AG04450 (cell line): ENCODE data around the gene VPS72. TPM values are rescaled to one million over a fixed set of nuclear protein-coding genes. Genes with fewer than 3 reads are reported as not detected.

Experiments used
- CTCF ChIA-PET: fragments of 300-600, 350-600 bp; formaldehyde crosslinking; extraction: SDS; loops from one replicate; lab custom pipeline; 2022; ENCODE audit warnings: antibody characterized with exemption, inconsistent platforms; lab: Charles Lee
- POLR2A ChIA-PET: fragments of 350-600 bp; formaldehyde crosslinking; extraction: SDS; loops from one replicate; lab custom pipeline; 2021; ENCODE audit warnings: antibody characterized with exemption, inconsistent platforms; lab: Yijun Ruan, JAX
- DNase-seq: peaks from one replicate; pipeline ENCODE4 v3.0.0-alpha.2; 2011; ENCODE audit warnings: low read depth, low spot score
- H3K27ac ChIP-seq: one replicate; pipeline ENCODE4 v1.5.1; 2012; ENCODE audit warnings: low read depth, low read length, control low read depth
- H3K27me3 ChIP-seq: one replicate; pipeline ENCODE4 v1.6.0; 2012; ENCODE audit warnings: low read length; ENCODE audit not compliant: control insufficient read depth, insufficient read depth
- H3K4me3 ChIP-seq: 2 replicates; pipeline ENCODE4 v1.5.1; 2011; ENCODE audit warnings: mild to moderate bottlenecking, low read depth, low read length, control low read depth
- H3K9me3 ChIP-seq: 2 replicates; pipeline ENCODE4 v1.5.1; 2012; ENCODE audit warnings: low read length; ENCODE audit not compliant: control insufficient read depth, insufficient read depth
- polyA plus RNA-seq: library from polyadenylated mRNA; depleted of rRNA; stranded (reverse); fragments of >200 nt; gene quantifications from 2 replicates; pipeline ENCODE4 v1.2.3, GENCODE V29; 2011
- TF ChIP-seq, protein P1 (sequence below): IDR thresholded peaks from 2 replicates; pipeline ENCODE4 v1.5.1; 2011; ENCODE audit warnings: low read depth, low read length, control low read depth, inconsistent platforms

The VPS72 gene
- polyA plus RNA-seq, 1 experiment = 75.1 TPM

DNA sequence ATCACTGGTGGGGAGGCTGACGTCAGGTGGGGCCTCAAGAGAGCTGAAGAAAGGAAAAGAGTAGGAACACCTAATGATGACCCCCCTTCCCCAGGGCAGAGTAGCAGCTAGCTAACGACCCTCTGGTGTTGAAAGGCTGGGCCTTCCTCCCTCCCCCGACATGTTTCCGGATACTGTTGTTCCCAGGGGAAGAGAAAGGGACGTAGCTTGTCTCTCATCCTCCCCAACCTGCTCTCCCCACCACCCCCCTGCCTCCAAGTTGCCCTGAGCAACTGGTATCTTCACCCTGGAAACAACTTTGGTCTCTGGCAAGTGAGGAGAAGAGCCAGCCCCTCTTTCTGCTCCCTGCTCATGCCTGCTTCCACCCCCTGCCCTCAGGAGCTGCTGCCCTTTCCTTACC, 46.0 kb downstream of the VPS72 start:
- Histone ChIP-seq H3K4me3 (no peak overlapping the region), H3K27me3 (no peaks in the 10 kb centered on the region), H3K9me3 (peaks cover 2% of the 10 kb centered on the region; the same call in 1 of the 2 replicates), H3K27ac (no peak overlapping the region)
- TF ChIP-seq, protein P1, sequence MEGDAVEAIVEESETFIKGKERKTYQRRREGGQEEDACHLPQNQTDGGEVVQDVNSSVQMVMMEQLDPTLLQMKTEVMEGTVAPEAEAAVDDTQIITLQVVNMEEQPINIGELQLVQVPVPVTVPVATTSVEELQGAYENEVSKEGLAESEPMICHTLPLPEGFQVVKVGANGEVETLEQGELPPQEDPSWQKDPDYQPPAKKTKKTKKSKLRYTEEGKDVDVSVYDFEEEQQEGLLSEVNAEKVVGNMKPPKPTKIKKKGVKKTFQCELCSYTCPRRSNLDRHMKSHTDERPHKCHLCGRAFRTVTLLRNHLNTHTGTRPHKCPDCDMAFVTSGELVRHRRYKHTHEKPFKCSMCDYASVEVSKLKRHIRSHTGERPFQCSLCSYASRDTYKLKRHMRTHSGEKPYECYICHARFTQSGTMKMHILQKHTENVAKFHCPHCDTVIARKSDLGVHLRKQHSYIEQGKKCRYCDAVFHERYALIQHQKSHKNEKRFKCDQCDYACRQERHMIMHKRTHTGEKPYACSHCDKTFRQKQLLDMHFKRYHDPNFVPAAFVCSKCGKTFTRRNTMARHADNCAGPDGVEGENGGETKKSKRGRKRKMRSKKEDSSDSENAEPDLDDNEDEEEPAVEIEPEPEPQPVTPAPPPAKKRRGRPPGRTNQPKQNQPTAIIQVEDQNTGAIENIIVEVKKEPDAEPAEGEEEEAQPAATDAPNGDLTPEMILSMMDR = no peak
- DNase-seq = no peak
- ChIA-PET POLR2A (no interaction called here), CTCF (interaction anchor here (1.3 kb wide), 1 partner anchor 44 kb away, joined by 5 read pairs; no protein-coding TSS in a partner anchor)

DNA sequence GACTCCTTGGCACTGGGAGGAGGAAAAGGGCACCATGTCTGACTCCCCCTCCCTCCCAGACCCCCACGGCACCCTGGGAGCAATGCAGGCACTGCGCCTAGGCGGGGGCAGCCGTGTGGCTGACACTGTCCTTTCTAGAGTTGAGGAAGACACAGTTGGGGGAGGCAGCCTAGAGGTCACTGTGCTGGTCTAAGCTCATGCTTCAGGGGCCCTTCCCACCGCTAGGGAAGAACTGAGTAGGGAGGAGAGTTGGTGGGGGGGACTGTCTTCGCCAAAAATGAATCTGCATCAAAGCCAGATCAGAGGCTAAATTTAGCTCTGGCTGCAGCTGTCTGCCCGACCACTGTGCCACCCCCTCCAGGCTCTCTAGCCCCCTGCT, 47.0 kb downstream of the VPS72 start:
- ChIA-PET POLR2A (no interaction called here), CTCF (no interaction called here)

DNA sequence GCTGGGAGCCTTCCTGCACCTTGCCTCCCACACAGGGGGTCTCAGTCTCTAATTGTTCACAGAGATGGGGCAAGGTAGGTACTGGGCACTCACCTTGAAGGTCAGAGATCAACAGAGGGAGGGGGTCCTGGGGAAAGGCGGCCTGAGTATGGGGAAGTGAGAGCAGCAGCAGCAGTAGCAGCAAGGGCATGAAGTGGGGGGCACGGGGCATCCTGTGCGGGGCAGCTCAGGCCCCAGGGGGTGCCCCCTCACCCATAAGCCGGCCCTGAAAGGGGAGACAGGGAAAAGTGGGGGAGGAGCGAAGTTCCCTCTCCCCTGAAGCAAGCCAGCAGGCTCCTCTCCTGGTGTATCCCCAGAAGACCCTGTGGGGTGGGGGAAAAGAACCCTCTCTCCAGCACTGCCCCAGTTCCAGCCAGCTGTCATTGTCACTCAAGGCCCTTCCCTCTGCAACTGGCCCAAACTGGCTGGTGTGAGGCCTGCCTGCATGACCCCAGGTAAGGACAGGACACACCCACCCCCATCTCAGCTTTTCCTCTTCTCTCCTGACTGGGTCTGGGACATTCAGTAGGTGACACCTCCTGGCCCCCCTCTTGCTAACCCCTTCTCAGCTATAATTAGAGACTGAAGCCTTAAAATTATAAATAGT, 47.5 kb downstream of the VPS72 start:
- CTCF ChIA-PET = interaction anchor here (0.6 kb wide), 1 partner anchor 13 kb away, joined by 5 read pairs; no protein-coding TSS in a partner anchor
- Histone ChIP-seq H3K4me3 (no peak overlapping the region), H3K27ac (no peak overlapping the region), H3K9me3 (peaks cover 2% of the 10 kb centered on the region; the same call in 1 of the 2 replicates), H3K27me3 (no peaks in the 10 kb centered on the region)
- POLR2A ChIA-PET = no interaction called here
- TF ChIP-seq, protein P1 = no peak
- DNase-seq = no peak

More for the DNA sequence above, 47.0 kb downstream of the VPS72 start:
- Histone ChIP-seq H3K27me3 (no peaks in the 10 kb centered on the region), H3K4me3 (no peak overlapping the region), H3K9me3 (peaks cover 2% of the 10 kb centered on the region; the same call in 1 of the 2 replicates), H3K27ac (no peak overlapping the region)
- TF ChIP-seq, protein P1 = no peak
- no peak for DNase-seq

DNA sequence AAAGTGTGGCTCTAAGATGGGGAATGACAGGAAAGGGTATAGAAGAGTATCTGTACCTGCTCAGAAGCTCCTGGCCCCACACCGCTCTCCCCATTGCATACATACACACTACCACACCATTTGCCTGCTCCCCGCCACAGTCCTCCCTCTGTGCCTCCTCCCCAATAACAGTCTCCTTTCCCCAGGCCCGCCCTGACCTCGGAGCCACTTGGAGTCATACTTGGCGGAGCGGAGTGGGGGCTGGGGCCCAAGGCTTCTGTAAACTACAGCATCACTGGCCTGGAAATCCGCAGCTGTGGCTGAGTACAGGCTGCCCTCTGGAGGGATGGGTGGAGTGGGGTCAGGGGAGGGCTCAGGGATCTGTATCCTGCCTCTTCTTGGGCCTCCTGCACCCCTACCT, 52.2 kb downstream of the VPS72 start:
- H3K27me3 ChIP-seq = no peaks in the 10 kb centered on the region
- no peak for DNase-seq
- no peaks in the 10 kb centered on the region; the same call in 1 of the 2 replicates for H3K9me3 ChIP-seq
- no peak overlapping the region for H3K4me3 ChIP-seq
- TF ChIP-seq, protein P1 = no peak
- CTCF ChIA-PET = interaction anchor here (1.7 kb wide), 1 partner anchor 38 kb away, joined by 3 read pairs; no protein-coding TSS in a partner anchor
- H3K27ac ChIP-seq = no peak overlapping the region
- POLR2A ChIA-PET = interaction anchor here (0.6 kb wide), 1 partner anchor 37 kb away, joined by 3 read pairs; no protein-coding TSS in a partner anchor
